GM18861 (cell line): Measurements from ENCODE around the gene NF2.

Source experiments
- ATAC-seq: cut with Tn5 transposase; IDR thresholded peaks from one replicate; pipeline ENCODE4 v1.9.1; 2021; ENCODE audit not compliant: unreplicated experiment

Gene NF2

GRCh38 chr22:29738118-29738815, 134.8 kb downstream of the NF2 start:
- no peak for ATAC-seq

- no peak for ATAC-seq
These were observed 136.0 kb downstream of the NF2 start for GRCh38 chr22:29739346-29739875.

- no peak for ATAC-seq
These were observed 136.8 kb downstream of the NF2 start for GRCh38 chr22:29740216-29740615.

- ATAC-seq, result no peak
These were observed 138.5 kb downstream of the NF2 start for GRCh38 chr22:29741926-29742325.

GRCh38 chr22:29742326-29742725, 138.9 kb downstream of the NF2 start:
- no peak for ATAC-seq

- ATAC-seq, result no peak
These were observed 141.5 kb downstream of the NF2 start for GRCh38 chr22:29744902-29745301.

- no peak for ATAC-seq
These were observed 144.4 kb downstream of the NF2 start for GRCh38 chr22:29747832-29748231.
